ENCODE data around the gene MYO7B.

The MYO7B gene

GRCh38 chr2:127575941-127576432 is 40.5 kb downstream of the MYO7B start:
- DNase-seq: no peak

DNA sequence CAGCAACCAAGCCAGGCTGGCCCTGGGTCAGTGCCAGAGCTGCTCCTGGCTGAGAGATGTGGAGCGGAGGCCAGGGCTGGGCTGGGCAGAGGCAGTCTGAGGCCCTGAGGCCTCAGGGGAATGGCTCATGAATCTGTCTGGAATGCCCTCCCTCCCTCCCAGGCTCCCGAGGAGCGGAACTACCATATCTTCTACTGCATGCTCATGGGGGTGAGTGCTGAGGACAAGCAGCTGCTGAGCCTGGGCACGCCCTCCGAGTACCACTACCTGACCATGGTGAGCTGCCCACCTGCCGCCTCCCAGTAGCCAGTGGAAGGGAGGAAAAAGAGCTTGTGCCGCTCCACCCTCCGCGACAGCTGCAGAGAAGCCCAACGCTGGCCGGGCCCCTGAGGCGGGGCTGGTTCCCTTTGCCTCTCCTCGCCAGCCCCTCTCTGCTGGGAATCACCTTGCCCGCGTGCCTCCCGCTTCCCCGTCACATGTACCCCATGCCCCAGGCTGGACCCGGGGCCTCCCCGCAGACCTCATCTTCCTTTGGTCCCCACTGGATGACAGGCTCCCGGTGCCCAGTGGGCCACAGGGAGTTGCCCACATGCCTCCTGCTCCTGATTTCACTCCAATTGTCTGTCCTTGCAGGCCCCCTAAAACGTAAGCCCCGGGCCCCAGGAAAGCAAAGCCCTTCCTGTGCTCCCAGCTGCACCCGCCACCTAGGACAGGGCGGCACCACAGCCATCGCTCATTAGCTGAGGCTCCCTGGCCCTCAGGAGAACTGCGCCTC is 41.1 kb downstream of the MYO7B start:
- DNase-seq: no peak

GRCh38 chr2:127577208-127577475 is 41.7 kb downstream of the MYO7B start:
- no peak for DNase-seq

DNA sequence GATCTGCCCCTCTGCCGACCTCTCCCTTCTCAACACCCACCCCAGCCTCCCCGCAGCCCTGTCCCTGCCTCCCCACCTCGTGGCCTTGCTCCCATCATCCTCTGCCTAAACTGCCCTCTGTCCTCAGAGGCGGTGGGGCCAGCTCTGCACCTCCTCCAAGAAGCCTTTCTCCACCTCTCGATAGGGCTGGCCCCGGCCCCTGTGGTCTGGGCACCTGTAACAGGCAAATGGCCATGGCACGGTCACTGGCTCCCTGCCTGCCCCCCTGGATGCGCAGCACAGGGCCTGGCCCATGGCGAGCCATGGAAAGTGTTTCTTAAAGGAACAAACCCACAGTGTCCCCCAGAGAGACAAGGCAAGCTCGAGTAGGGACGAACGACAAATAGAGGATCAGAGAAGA is 42.0 kb downstream of the MYO7B start:
- no peak for DNase-seq

- no peak for DNase-seq
Measured at GRCh38 chr2:127577973-127578372, 42.5 kb downstream of the MYO7B start.

DNA sequence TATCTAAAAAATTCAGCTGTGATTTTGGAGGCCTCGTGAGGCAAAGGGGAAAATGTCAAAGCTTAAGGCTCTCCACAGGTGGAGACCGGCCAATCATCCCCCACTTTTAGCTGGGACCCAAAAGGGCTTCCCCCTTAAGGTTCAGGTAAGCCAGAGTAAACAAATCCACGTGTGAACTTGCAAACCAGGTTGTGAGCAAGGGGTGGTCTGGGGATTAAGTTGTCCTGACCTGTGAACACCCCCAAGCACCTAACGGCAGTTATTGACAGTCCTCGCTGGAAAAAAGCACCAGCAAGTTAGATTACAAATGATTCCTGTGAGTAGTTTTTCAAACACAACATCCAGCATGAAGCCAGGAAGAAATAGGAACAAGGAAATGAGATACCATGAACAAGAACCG is 42.9 kb downstream of the MYO7B start:
- no peak for DNase-seq

DNA sequence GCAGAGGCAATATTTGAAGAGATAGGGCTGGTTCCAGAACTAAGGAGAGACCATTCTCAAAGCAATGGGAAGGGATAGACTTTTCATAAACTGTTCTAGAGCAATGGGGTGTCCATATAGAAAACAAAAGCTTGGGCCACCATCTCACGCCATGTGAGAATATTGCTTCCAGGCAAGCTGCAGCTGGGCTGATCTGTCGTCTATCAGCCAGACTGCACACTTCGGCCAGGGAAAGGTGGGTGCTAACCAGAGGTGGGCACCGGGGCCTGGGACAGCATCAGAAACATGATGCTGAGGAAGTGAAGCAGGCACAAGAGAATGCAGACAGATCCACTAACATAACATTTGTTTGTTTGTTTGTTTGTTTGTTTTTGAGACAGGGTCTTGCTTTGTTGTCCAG is 43.7 kb downstream of the MYO7B start:
- DNase-seq: no peak

DNA sequence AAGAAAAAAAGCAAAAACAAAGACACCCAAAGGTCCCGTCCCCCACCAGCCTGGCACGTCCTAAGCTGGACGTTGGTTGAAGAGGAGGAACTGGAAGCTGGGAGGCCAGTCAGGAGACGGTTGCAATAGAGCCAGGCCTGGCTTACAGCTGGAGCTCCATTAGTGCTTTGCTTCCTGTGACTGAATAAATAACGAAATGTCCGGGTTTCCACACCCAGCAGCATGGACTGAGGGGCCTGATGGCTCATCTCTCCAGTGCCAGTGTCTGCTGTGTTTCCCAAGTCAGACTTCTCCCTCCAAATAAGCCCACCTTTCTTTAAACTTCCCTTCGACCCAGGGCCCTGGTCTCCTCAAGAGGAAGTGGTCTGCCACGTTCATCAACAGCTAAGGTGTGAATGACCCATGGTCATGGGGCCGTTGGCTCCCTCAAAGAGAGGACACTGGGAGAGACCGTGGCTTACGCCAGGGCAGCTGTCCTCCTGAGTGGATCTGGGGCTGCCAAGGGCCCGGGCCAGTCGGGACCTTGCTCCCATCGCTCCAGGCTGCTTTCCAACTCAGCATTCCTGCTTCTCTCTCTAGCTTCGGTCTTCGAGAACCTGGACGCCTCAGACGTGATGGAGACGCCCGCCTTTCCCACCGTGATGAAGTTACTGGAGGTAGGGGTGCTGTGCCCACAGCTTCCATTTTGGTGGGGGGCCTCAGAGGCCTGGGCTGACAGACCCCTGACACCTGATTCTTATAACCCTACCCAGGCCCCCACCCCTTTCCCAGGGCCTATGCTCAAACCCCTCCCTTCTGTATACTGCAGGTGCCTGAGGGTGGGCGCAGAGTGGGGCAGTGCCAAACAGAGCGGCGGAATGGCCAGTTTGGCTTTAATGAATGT is 44.9 kb downstream of the MYO7B start:
- no peak for DNase-seq

GRCh38 chr2:127581050-127581345 is 45.5 kb downstream of the MYO7B start:
- no peak for DNase-seq

GRCh38 chr2:127581516-127582490 is 46.3 kb downstream of the MYO7B start:
- no peak for DNase-seq

DNA sequence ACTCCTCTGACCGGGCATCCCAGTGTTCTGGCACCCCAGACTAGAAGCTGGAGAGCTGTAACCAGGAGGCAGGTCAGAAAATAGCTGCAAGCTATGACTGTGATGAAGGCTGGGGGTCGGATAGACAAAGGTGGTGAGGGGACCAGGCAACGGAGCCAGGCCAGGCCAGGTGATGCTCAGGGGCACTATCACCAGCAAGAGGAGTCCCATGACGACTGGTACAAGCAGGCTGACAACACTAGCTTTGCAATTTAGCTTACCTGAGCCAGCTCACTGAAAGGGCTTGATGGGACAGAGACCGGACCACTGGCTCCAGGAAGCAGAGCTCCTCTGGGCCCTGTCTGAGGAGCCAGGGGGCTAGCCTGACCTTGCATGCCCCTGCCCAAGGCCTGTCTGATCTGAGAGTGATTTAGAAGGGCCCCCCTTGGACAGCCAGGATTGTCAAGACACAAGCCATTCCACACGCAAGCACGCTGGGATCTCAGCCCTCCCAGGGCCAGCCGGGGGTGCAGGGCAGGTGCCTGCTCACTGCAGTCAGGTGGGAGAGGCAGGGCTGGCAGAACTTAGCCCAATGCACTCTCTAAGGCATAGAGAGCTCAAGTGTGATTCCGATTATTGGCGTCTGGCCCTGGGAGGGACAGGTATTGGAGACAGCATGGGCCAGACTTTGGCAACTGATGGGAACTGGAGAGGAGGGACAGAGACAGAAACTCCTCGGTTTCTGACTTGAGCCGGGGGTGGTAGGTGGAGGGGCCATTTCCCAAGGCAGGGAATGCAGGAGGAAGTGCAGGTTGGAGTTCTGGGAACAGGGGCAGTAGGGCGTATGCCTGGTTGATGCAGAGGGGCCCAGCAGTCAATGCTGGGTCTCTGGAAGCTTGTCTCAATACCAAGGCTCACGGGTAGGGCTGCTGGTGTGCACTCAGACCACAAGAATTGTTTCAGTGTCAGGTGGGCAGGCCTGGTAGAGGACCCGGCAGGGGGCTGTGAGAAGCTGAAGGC is 47.7 kb downstream of the MYO7B start:
- DNase-seq: no peak

DNA sequence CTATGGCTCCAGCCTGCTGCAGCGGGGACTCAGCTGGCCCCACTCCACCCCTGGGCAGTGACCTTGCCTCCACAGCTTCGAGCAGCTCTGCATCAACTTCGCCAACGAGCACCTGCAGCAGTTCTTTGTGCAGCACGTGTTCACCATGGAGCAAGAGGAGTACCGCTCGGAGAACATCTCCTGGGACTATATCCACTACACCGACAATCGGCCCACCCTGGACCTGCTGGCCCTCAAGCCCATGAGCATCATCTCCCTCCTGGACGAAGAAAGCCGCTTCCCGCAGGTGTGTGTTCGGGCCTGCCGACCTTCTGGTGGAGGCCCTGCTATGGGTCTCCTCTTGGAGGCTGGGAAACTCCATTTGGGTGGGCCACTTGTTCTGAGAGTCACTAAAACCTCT is 48.6 kb downstream of the MYO7B start:
- no peak for DNase-seq

- DNase-seq: no peak
Measured at GRCh38 chr2:127584516-127585033, 49.1 kb downstream of the MYO7B start.

DNA sequence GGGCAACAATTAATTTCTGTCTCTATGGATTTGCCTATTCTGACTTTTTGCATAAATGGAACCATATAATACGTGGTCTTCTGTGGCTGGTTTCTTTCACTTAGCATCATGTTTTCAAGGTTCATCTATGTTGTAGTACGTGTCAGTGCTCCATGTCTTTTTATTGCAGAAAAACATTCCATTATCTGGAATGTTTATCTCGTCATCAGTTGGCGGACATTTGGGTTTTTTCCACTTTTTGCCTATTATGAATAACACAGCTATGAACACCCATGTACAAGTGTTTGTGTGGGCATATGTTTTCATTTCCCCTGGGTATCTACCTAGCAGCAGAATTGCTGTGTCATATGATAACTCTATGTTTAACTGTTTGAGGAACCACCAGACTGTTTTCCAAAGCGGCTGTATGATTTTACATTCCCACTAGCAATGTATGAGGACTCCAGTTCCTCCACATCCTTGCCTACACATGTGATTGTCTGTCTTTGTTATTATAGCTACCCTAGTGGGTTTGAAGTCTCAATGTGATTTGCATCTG is 49.9 kb downstream of the MYO7B start:
- DNase-seq: no peak

DNA sequence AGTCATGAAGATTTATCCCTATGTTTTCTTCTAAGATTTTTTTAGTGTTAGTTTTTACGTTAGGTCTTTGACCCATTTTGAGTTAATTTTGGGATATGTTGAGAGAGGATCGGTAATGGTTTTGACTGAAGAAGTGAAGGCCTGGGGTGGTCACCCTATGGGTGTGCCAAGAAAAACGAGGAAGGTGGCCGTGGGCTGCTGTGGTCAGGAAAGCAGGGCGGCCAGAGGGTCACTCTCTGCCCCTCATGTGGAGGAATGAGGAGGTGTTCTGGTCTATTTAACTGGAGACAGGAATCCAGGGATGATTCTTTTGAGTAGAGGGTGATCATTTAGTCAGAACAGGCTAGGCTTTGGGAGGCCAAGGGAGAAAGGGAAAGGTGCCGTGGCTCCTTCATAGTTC is 50.7 kb downstream of the MYO7B start:
- DNase-seq: no peak

GRCh38 chr2:127586746-127587295 is 51.3 kb downstream of the MYO7B start:
- DNase-seq: no peak

DNA sequence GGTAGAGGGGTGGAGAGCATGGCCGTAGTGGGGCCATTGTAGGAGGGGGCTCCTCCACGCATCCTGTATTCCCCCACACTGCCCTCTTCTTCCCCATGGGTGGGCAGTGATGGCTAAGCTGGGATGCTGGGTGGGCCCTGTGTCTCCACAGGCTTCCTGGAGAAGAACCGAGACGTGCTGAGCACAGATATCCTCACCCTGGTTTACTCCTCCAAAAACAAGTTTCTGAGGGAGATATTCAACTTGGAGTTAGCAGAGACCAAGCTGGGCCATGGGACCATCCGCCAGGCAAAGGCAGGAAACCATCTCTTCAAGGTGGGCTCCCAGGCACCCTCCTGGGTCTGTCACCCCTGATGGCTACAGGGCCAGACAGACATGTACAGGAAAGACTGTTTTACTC is 52.8 kb downstream of the MYO7B start:
- DNase-seq: no peak

DNA sequence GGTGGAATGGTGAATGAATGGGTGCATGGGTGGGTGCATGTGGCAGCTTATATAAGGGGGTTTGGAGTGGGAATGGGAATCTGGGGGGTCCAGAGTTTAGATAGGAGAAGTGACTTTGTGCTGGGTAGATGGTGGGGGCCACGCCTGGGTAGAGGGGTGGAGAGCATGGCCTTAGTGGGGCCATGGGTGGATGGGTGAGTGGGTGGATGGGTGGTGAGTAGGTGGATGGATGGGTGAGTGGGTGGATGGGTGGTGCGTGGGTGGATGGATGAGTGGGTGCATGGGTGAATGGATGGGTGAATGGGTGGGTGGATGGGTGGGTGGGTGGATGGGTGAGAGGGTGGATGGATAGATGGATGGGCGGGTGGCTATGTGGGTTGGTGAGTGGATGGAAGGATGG is 53.9 kb downstream of the MYO7B start:
- DNase-seq: no peak

DNA sequence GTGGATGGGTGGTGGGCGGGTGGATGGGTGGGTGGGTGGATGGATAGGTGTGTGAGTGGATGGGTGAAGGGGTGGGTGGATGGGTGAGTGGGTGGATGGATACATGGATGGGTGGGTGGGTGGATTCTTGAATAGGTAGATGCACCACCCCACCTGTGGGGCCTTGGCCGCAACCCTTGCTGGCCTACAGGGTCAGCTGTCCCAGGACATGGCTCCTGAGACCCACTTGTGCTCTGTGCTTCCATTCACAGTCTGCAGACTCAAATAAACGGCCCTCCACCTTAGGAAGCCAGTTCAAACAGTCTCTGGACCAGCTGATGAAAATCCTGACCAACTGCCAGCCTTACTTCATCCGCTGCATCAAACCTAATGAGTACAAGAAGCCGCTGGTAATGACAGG is 54.4 kb downstream of the MYO7B start:
- DNase-seq: no peak

- DNase-seq: no peak
Measured at GRCh38 chr2:127590386-127591190, 55.1 kb downstream of the MYO7B start.

Measured in NCI-H446 treated with DMSO at 0.1 percent for 48 hours (cell line).